Heart left ventricle (tissue), 16 donors: ENCODE results near the gene VDAC2. TPM values are rescaled to one million over a fixed set of nuclear protein-coding genes. Genes with fewer than 3 reads are reported as not detected.
A peak's percentile ranks its signal among the peaks of the same experiment; 100 is the strongest.

Source experiments
- ATAC-seq, 4 donors: fragments of 200-7000 bp; cut with Tn5 transposase; one replicate each; pipeline ENCODE4 v1.9.1; 2020 to 2022; ENCODE audit warnings: moderate library complexity in 4 of 4, mild to moderate bottlenecking in 3 of 4, moderate number of reproducible peaks in 1 of 4
- DNase-seq, 5 donors: peaks; one replicate each; pipeline ENCODE4 v3.0.0-alpha.2; 2020
- H3K27ac ChIP-seq, 12 donors: fragments of 200-600 bp; sonication (generic) in 4 of 12; one replicate each; pipeline versions ENCODE4 v1.5.0 to v1.8.0; 2016 to 2022; ENCODE audit warnings: mild to moderate bottlenecking in 2 of 12
- H3K27me3 ChIP-seq, 9 donors: fragments of 200-600 bp; sonication (generic) in 2 of 9; one replicate each; pipeline versions ENCODE4 v1.5.1 to v1.8.0; 2016 to 2022; ENCODE audit warnings: mild to moderate bottlenecking in 3 of 9
- H3K36me3 ChIP-seq, 9 donors: fragments of 200-600 bp; sonication (generic) in 2 of 9; one replicate each; pipeline versions ENCODE4 v1.5.0 to v1.8.0; 2018 to 2022; ENCODE audit warnings: mild to moderate bottlenecking in 2 of 9
- H3K4me1 ChIP-seq, 12 donors: fragments of 200-600 bp; sonication (generic) in 4 of 12; one replicate each; pipeline versions ENCODE4 v1.5.0 to v1.8.0; 2016 to 2022; ENCODE audit warnings: mild to moderate bottlenecking in 3 of 12
- H3K4me3 ChIP-seq, 12 donors: fragments of 200-600 bp; sonication (generic) in 4 of 12; one replicate each; pipeline versions ENCODE4 v1.5.0 to v1.8.0; 2017 to 2022; ENCODE audit warnings: mild to moderate bottlenecking in 9 of 12, moderate library complexity in 4 of 12
- H3K9me3 ChIP-seq, 12 donors: fragments of 200-600 bp; sonication (generic) in 4 of 12; one replicate each; pipeline versions ENCODE4 v1.5.0 to v1.8.0; 2016 to 2022; ENCODE audit warnings: mild to moderate bottlenecking in 1 of 12
- CTCF ChIP-seq, 12 donors: fragments of 200-600 bp; sonication (generic) in 4 of 12; IDR thresholded peaks; one replicate each; pipeline versions ENCODE4 v1.5.0 to v1.8.0; 2018 to 2022; ENCODE audit warnings: antibody characterized with exemption in 12 of 12, mild to moderate bottlenecking in 5 of 12
- POLR2A ChIP-seq, 2 donors: fragments of 450-650 bp; IDR thresholded peaks; one replicate each; pipeline ENCODE4 v1.6.1; 2017; ENCODE audit warnings: antibody characterized with exemption in 2 of 2, mild to moderate bottlenecking in 2 of 2, moderate library complexity in 2 of 2
- WGBS, 4 donors: extraction: QIAGEN DNeasy Blood & Tissue Kit in 2 of 4; methylation state at CpG; one replicate each; pipeline versions ENCODE4 v1.1.5 to v1.1.7; 2013 to 2018; 5-methylcytosine and 5-hydroxymethylcytosine counted together
- intact Hi-C, 10 donors: fragments of 100-400 bp; cut with DNase I; formaldehyde crosslinking; loops; one replicate each; pipeline versions ENCODE4 v1.11.1 to v1.14.2; 2022
- polyA plus RNA-seq, 2 donors: library from polyadenylated mRNA; stranded (reverse); fragments of 200-250 nt; gene quantifications; one replicate each; pipeline ENCODE4 v1.2.3, GENCODE V29; 2013
- total RNA-seq, 9 donors: library from RNA; depleted of rRNA in 2 of 9; stranded (reverse); fragments of >200 nt in 2 of 9; fragmentation: NEBNext Ultra II Directional in 3 of 9; extraction: Animal tissue kit (Norgen Biotek cat#: 25700) in 3 of 9; gene quantifications; one replicate each; pipeline versions ENCODE4 v1.1.0 to v1.2.4, GENCODE V29; 2016 to 2023
- donor health status: ischemic (EF 13 %, LVEDD 7.1; RV severe dilation, severe dysfunction).
- donor health status: healthy with polysubstance abuse.
- donor health status: DM: no; HTN: yes; CAD: no.
- donor health status: DM: no; HTN: no; CAD: no.
- donor health status: ischemic (EF 25% LVEDD 6.9; RV normal size, moderate dysfunction).
- donor health status: ischemic (EF 25% LVEDD 5.7; RV mildly dilated, moderate dysfunction).
- donor health status: healthy.
- donor health status: DM: yes; HTN: yes; CAD: no.
- donor health status: ischemic (EF 35%, LVEDD 5.7; RV mildly dilated, moderate dysfunction).
- donor health status: nonischemic (EF 11% LVEDD 7.7; RV severe dilation, severe dysfunction).
- donor health status: DM: yes; HTN: yes; CAD: no.
- donor health status: PGD.
- donor health status: ischemic (EF 29% LVEDD 5.4; RV normal size, mild dysfunction).
- donor health status: nonischemic (EF 23%, LVEDD 6.1; RV moderate dilation, normal function).

The VDAC2 gene
- total and polyA plus RNA-seq, 11 donors = 334 to 554 (median 472) TPM

GRCh38 chr10:75233444-75234016, 22.9 kb downstream of the VDAC2 start:
- peak overlapping the region in 11 of 12 donors; percentile 60 to 93 (median 84) for H3K27ac ChIP-seq
- TF ChIP-seq POLR2A (IDR thresholded peaks at IDR 0.05) (no peak), CTCF (IDR thresholded peaks at IDR 0.05) (no peak)
- WGBS, 4 donors = 51 to 54% (median 53%) methylated on average over 8 to 14 of the region's 14 CpGs
- no peaks in the 10 kb centered on the region for H3K9me3 ChIP-seq
- H3K27me3 ChIP-seq = no peaks in the 10 kb centered on the region
- intact Hi-C loops = loop anchor here (1.0 to 10.0 kb wide), 11 partner anchors 45 to 1079 kb away; partner anchors contain the start of genes SAMD8 (in 5 of the 10), ADK (in 2 of the 10), AP3M1 (in 2 of the 10) and KAT6B (in 2 of the 10)
- no peak for ATAC-seq
- peaks cover 0 to 50% (median 45%) of the 10 kb centered on the region in 9 donors for H3K36me3 ChIP-seq
- peaks cover 0 to 48% (median 27%) of the 10 kb centered on the region in 12 donors for H3K4me1 ChIP-seq
- peak overlapping the region in 7 of 12 donors; percentile 64 to 85 (median 76) for H3K4me3 ChIP-seq
- DNase-seq = no peak

GRCh38 chr10:75234017-75234682, 23.6 kb downstream of the VDAC2 start:
- 8 to 12% (median 12%) methylated on average over 39 to 48 of the region's 48 CpGs for WGBS, 4 donors
- H3K27ac ChIP-seq = peak overlapping the region in 11 of 12 donors; percentile 66 to 93 (median 84)
- intact Hi-C loops = loop anchor here (2.0 to 10.0 kb wide), 10 partner anchors 45 to 1079 kb away; partner anchors contain the start of genes SAMD8 (in 5 of the 10), ADK (in 2 of the 10), AP3M1 (in 2 of the 10) and KAT6B (in 2 of the 10)
- no peaks in the 10 kb centered on the region for H3K27me3 ChIP-seq
- DNase-seq = peak; percentile 90 to 97 (median 93)
- peaks cover 0 to 41% (median 22%) of the 10 kb centered on the region in 12 donors for H3K4me1 ChIP-seq
- peaks cover 0 to 44% (median 39%) of the 10 kb centered on the region in 9 donors for H3K36me3 ChIP-seq
- no peaks in the 10 kb centered on the region for H3K9me3 ChIP-seq
- no peak for TF ChIP-seq CTCF (IDR thresholded peaks at IDR 0.05)
- no peak for TF ChIP-seq POLR2A (IDR thresholded peaks at IDR 0.05)
- peak overlapping the region; percentile 64 to 99 (median 81) for H3K4me3 ChIP-seq
- peak; percentile 78 to 84 (median 80) for ATAC-seq

GRCh38 chr10:75234683-75235374, 24.2 kb downstream of the VDAC2 start:
- TF ChIP-seq CTCF (IDR thresholded peaks at IDR 0.05) (peak in 2 of 12 donors; percentile 20 to 23), POLR2A (IDR thresholded peaks at IDR 0.05) (no peak)
- peak in 3 of 5 donors; percentile 32 to 79 (median 47) for DNase-seq

More at GRCh38 chr10:75234683-75235374, 24.2 kb downstream of the VDAC2 start:
- Histone ChIP-seq H3K27me3 (no peaks in the 10 kb centered on the region), H3K4me1 (peaks cover 0 to 37% (median 20%) of the 10 kb centered on the region in 12 donors), H3K4me3 (peak overlapping the region; percentile 64 to 99 (median 81)), H3K36me3 (peaks cover 0 to 37% (median 32%) of the 10 kb centered on the region in 9 donors), H3K9me3 (no peaks in the 10 kb centered on the region), H3K27ac (peak overlapping the region; percentile 66 to 93 (median 84))
- peak in 2 of 4 donors; percentile 11 to 17 for ATAC-seq
- intact Hi-C loops = loop anchor here (2.0 to 10.0 kb wide), 15 partner anchors 46 to 1080 kb away; partner anchors contain the start of genes SAMD8 (in 5 of the 10), ADK (in 2 of the 10), AP3M1 (in 2 of the 10) and KAT6B (in 2 of the 10)
- WGBS, 4 donors = 1 to 2% (median 1%) methylated on average over 43 to 62 of the region's 62 CpGs
